ENCODE data around the gene LRRC9.

The LRRC9 gene

GRCh38 chr14:59904184-59904583 is 15.8 kb upstream of the LRRC9 start:
- peaks cover 0 to 14% (median 9%) of the 10 kb centered on the region in 11 experiments; a peak in 13 of 22 replicates for H3K9me3 ChIP-seq (replicated peaks in 1 of 11)
- H3K4me3 ChIP-seq, result no peak overlapping the region
- no peaks in the 10 kb centered on the region for H3K4me1 ChIP-seq
- no peak overlapping the region for H3K4me2 ChIP-seq
- no peaks in the 10 kb centered on the region for H4K20me1 ChIP-seq
- no peak overlapping the region for H3K27ac ChIP-seq
- TF ChIP-seq Cebpa-rat (IDR thresholded peaks at IDR 0.05), result no peak
- H3K9ac ChIP-seq, result no peak overlapping the region
- no peaks in the 10 kb centered on the region for H3K27me3 ChIP-seq
- no peaks in the 10 kb centered on the region for H3K36me3 ChIP-seq

- H4K20me1 ChIP-seq, result no peaks in the 10 kb centered on the region
- H3K4me3 ChIP-seq, result no peak overlapping the region
- H3K9me3 ChIP-seq (replicated peaks in 1 of 11), result peaks cover 0 to 14% (median 9%) of the 10 kb centered on the region in 11 experiments; a peak in 13 of 22 replicates
- H3K4me1 ChIP-seq, result no peaks in the 10 kb centered on the region
- H3K27me3 ChIP-seq, result no peaks in the 10 kb centered on the region
- no peak for TF ChIP-seq Cebpa-rat (IDR thresholded peaks at IDR 0.05)
- H3K27ac ChIP-seq, result no peak overlapping the region
- H3K4me2 ChIP-seq, result no peak overlapping the region
- no peaks in the 10 kb centered on the region for H3K36me3 ChIP-seq
- H3K9ac ChIP-seq, result no peak overlapping the region
Observed at GRCh38 chr14:59905188-59905587, 14.8 kb upstream of the LRRC9 start.

GRCh38 chr14:59912443-59912842 is 7.5 kb upstream of the LRRC9 start:
- Histone ChIP-seq H3K27ac (no peak overlapping the region), H3K4me2 (no peak overlapping the region), H3K4me1 (no peaks in the 10 kb centered on the region), H3K4me3 (no peak overlapping the region), H3K9me3 (replicated peaks in 1 of 11) (no peaks in the 10 kb centered on the region), H3K9ac (no peak overlapping the region), H3K27me3 (no peaks in the 10 kb centered on the region), H3K36me3 (no peaks in the 10 kb centered on the region), H4K20me1 (no peaks in the 10 kb centered on the region)
- no peak for TF ChIP-seq Cebpa-rat (IDR thresholded peaks at IDR 0.05)

DNA sequence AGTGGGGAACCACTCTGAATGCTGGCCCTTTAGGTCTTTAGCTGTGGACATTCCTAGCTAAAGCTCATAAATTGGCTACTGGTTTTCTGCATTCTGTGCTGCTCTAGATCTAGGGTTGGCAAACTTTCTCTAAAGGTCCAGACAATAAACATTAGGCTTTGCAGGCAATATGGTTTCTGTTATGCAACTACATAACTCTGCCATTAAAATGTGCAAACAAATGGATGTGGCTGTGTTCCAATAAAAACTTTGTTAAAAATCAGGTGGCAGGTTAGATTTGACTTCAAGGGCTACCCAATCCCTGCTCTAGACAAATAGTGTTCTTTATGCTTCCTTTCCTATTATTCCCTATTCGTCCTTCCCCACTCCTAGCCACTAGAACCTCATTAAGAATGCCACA is 6.8 kb upstream of the LRRC9 start:
- H3K4me3 ChIP-seq, result no peak overlapping the region
- no peaks in the 10 kb centered on the region for H3K27me3 ChIP-seq
- no peak overlapping the region for H3K27ac ChIP-seq
- no peaks in the 10 kb centered on the region for H3K4me1 ChIP-seq
- no peak overlapping the region for H3K4me2 ChIP-seq
- H3K9me3 ChIP-seq (replicated peaks in 1 of 11), result no peaks in the 10 kb centered on the region
- H3K36me3 ChIP-seq, result no peaks in the 10 kb centered on the region
- no peaks in the 10 kb centered on the region for H4K20me1 ChIP-seq
- no peak for TF ChIP-seq Cebpa-rat (IDR thresholded peaks at IDR 0.05)
- no peak overlapping the region for H3K9ac ChIP-seq

- TF ChIP-seq Cebpa-rat (IDR thresholded peaks at IDR 0.05), result no peak
- Histone ChIP-seq H3K4me3 (peak overlapping the region; percentile 18 to 65 (median 52); a peak in 19 of 20 replicates), H3K9ac (peak overlapping the region in 5 of 11 experiments; percentile 13 to 37 (median 25); a peak in 9 of 22 replicates), H3K4me2 (peak overlapping the region; percentile 58 to 85 (median 74)), H3K9me3 (replicated peaks in 1 of 11) (peaks cover 0 to 3% (median 0%) of the 10 kb centered on the region in 11 experiments; a peak in 1 of 22 replicates), H3K27me3 (peaks cover 0 to 12% (median 8%) of the 10 kb centered on the region in 11 experiments; a peak in 14 of 22 replicates), H3K27ac (no peak overlapping the region), H4K20me1 (no peaks in the 10 kb centered on the region), H3K4me1 (peaks cover 0 to 7% (median 0%) of the 10 kb centered on the region in 10 experiments; a peak in 2 of 20 replicates), H3K36me3 (no peaks in the 10 kb centered on the region)
Observed at GRCh38 chr14:59918824-59919569, 947 bp upstream of the LRRC9 start.

DNA sequence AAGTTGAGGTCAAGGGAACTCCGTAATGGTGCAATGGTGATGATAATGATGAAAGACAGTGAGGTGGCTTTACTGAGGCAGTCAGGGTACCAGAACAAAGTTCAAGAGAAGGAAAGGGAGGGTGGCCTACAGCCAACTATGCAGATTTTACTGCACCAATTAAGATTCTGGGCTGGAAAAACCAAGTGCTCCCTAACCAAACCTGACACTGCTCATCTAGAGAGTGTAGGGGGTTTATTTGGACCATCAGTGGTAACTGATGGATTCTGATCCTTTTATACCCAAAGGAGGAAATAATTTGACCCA is 387 bp downstream of the LRRC9 start:
- peaks cover 0 to 7% (median 0%) of the 10 kb centered on the region in 10 experiments; a peak in 2 of 20 replicates for H3K4me1 ChIP-seq
- no peaks in the 10 kb centered on the region for H4K20me1 ChIP-seq
- H3K36me3 ChIP-seq, result no peaks in the 10 kb centered on the region
- no peak overlapping the region for H3K27ac ChIP-seq
- H3K9me3 ChIP-seq (replicated peaks in 1 of 11), result peaks cover 0 to 3% (median 0%) of the 10 kb centered on the region in 11 experiments; a peak in 1 of 22 replicates
- peaks cover 0 to 12% (median 8%) of the 10 kb centered on the region in 11 experiments; a peak in 14 of 22 replicates for H3K27me3 ChIP-seq
- H3K4me2 ChIP-seq, result no peak overlapping the region
- no peak overlapping the region for H3K4me3 ChIP-seq
- no peak for TF ChIP-seq Cebpa-rat (IDR thresholded peaks at IDR 0.05)
- no peak overlapping the region for H3K9ac ChIP-seq

DNA sequence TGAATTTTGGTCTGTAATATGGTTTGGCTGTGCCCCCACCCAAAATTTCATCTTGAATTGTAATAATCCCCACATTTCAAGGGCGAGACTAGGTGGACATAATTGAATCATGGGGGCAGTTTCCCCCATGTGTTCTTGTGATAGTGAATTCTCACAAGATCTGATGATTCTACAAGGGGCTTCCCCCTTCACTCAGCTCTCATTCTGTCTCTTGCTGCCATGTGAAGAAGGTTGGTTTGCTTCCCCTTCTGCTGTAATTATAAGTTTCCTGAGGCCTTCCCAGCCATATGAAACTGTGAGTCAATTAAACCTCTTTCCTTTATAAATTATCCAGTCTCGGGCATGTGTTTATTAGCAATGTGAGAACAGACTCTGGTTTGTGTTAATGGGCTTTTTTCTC is 5.9 kb downstream of the LRRC9 start:
- TF ChIP-seq Cebpa-rat (IDR thresholded peaks at IDR 0.05), result no peak
- Histone ChIP-seq H3K27me3 (no peaks in the 10 kb centered on the region), H4K20me1 (no peaks in the 10 kb centered on the region), H3K4me1 (no peaks in the 10 kb centered on the region), H3K9me3 (replicated peaks in 1 of 11) (no peaks in the 10 kb centered on the region), H3K9ac (no peak overlapping the region), H3K4me2 (no peak overlapping the region), H3K27ac (no peak overlapping the region), H3K36me3 (no peaks in the 10 kb centered on the region), H3K4me3 (no peak overlapping the region)

DNA sequence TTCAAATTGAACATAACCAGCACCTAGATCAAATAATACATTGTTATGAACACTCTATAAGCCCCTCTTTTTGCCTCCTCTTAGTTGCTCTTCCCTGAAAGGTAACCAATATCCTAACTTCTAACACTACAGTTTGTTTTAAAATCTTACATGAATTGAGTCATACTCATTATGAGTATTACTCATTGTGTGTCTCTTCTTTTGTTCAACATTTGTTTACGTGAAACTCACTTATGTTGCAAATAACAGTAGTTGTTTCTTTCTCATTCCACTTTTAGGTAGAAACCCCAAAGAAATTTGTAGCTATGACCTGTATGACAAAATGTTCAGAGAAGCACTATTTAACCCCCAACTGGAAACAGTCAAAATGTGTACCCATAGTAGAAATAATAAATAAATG is 6.6 kb downstream of the LRRC9 start:
- Histone ChIP-seq H3K4me2 (no peak overlapping the region), H3K9me3 (replicated peaks in 1 of 11) (no peaks in the 10 kb centered on the region), H3K27ac (no peak overlapping the region), H3K4me3 (no peak overlapping the region), H3K36me3 (no peaks in the 10 kb centered on the region), H4K20me1 (no peaks in the 10 kb centered on the region), H3K4me1 (no peaks in the 10 kb centered on the region), H3K9ac (no peak overlapping the region), H3K27me3 (no peaks in the 10 kb centered on the region)
- no peak for TF ChIP-seq Cebpa-rat (IDR thresholded peaks at IDR 0.05)

GRCh38 chr14:59931237-59931636 is 11.3 kb downstream of the LRRC9 start:
- TF ChIP-seq Cebpa-rat (IDR thresholded peaks at IDR 0.05), result no peak
- Histone ChIP-seq H3K9me3 (replicated peaks in 1 of 11) (no peaks in the 10 kb centered on the region), H3K4me1 (no peaks in the 10 kb centered on the region), H3K27me3 (no peaks in the 10 kb centered on the region), H3K4me3 (no peak overlapping the region), H4K20me1 (no peaks in the 10 kb centered on the region), H3K36me3 (no peaks in the 10 kb centered on the region), H3K27ac (no peak overlapping the region), H3K9ac (no peak overlapping the region), H3K4me2 (no peak overlapping the region)

DNA sequence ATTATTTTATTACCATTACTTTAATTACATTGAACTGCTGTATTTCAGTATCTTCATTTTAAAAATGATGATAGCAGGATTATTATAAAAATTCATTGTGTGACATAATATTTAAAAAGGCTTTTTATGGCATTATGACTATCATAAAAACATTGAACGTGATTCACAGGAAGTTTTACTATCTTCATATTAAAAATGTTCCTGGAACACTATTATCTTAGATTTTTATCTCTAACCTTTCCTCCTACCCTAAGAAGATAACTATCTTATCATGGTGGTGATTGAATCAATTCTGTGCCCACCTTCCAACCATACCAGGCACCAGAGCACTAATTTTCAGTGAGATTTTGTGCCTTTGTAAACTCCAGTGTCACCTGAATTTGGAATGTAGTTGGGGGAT is 16.2 kb downstream of the LRRC9 start:
- H3K9me3 ChIP-seq (replicated peaks in 1 of 11), result no peaks in the 10 kb centered on the region
- no peak overlapping the region for H3K4me3 ChIP-seq

More for the DNA sequence above, 16.2 kb downstream of the LRRC9 start:
- no peaks in the 10 kb centered on the region for H3K4me1 ChIP-seq
- no peak for TF ChIP-seq Cebpa-rat (IDR thresholded peaks at IDR 0.05)
- H3K36me3 ChIP-seq, result no peaks in the 10 kb centered on the region
- H4K20me1 ChIP-seq, result no peaks in the 10 kb centered on the region
- H3K9ac ChIP-seq, result no peak overlapping the region
- no peak overlapping the region for H3K27ac ChIP-seq
- no peaks in the 10 kb centered on the region for H3K27me3 ChIP-seq
- no peak overlapping the region for H3K4me2 ChIP-seq

Measured in BLaER1 treated with 17β-estradiol and CSF1 and Interleukin-3, amounts not matched to agents 10 nM and 100 nM (cell line).